ENCODE measurements around the gene KDF1. TPM values are rescaled to one million over a fixed set of nuclear protein-coding genes. Genes with fewer than 3 reads are reported as not detected.
A peak's percentile ranks its signal among the peaks of the same experiment; 100 is the strongest.

KDF1 gene
- total and polyA plus RNA-seq, 2 of the 13 experiments (the other 11 are each of a cell fraction or from before 2014, with no cell fraction given): 1.9 to 4.9 TPM

GRCh38 chr1:26900001-26900814 lies 60.1 kb downstream of the KDF1 start, which contains the start of gene GPATCH3 (continued):
- TF ChIP-seq DPF2 (CRISPR knock-in tag; IDR thresholded peaks at IDR 0.05; ENCODE audit: borderline replicate concordance, low read depth) (no peak), PCBP2 (optimal IDR thresholded peaks at IDR 0.05; ENCODE audit: low read depth, low read length, poor library complexity, severe bottlenecking) (no peak), POLR2AphosphoS5 (IDR thresholded peaks at IDR 0.05; ENCODE audit: low read depth, low read length) (peak; percentile 95), ZBTB49 (CRISPR knock-in tag; IDR thresholded peaks at IDR 0.05; ENCODE audit: borderline replicate concordance) (peak; percentile 51; the same call in 1 of the 2 replicates), SALL1 (CRISPR knock-in tag; IDR thresholded peaks at IDR 0.05) (peak; percentile 89), ATF7 (IDR thresholded peaks at IDR 0.05) (no peak), ATF7 (CRISPR knock-in tag; IDR thresholded peaks at IDR 0.05) (no peak), ZNF772 (CRISPR knock-in tag; IDR thresholded peaks at IDR 0.05) (peak; percentile 95), ZNF350 (CRISPR knock-in tag; IDR thresholded peaks at IDR 0.05; ENCODE audit: borderline replicate concordance, low read depth) (no peak; the same call in 1 of the 2 replicates), NR2F6 (IDR thresholded peaks at IDR 0.05) (no peak), NR2F6 (CRISPR knock-in tag; IDR thresholded peaks at IDR 0.05) (peak; percentile 39; the same call in 1 of the 2 replicates), ATF1 (CRISPR knock-in tag; IDR thresholded peaks at IDR 0.05) (peak; percentile 60; the same call in 1 of the 2 replicates), MLX (CRISPR knock-in tag; IDR thresholded peaks at IDR 0.05) (peak; percentile 63; the same call in 1 of the 2 replicates), ZNF430 (CRISPR knock-in tag; IDR thresholded peaks at IDR 0.05) (peak; percentile 39; the same call in 1 of the 2 replicates), NR3C1 (CRISPR knock-in tag; IDR thresholded peaks at IDR 0.05) (no peak), HNF4A (CRISPR knock-in tag; IDR thresholded peaks at IDR 0.05) (peak; percentile 3; the same call in 1 of the 2 replicates), NAIF1 (CRISPR knock-in tag; IDR thresholded peaks at IDR 0.05; ENCODE audit: borderline replicate concordance) (peak; percentile 34; the same call in 1 of the 2 replicates), AHDC1 (CRISPR knock-in tag; IDR thresholded peaks at IDR 0.05; ENCODE audit: borderline replicate concordance) (peak; percentile 37; the same call in 1 of the 2 replicates), MBD4 (IDR thresholded peaks at IDR 0.05; ENCODE audit: borderline replicate concordance, low read length) (no peak), ZNF761 (CRISPR knock-in tag; conservative IDR thresholded peaks at IDR 0.05) (peak; percentile 83), ZBTB20 (CRISPR knock-in tag; IDR thresholded peaks at IDR 0.05; ENCODE audit: borderline replicate concordance, low read depth) (0 out of 2 replicates have a peak, but pooled peaks have one; percentile 5)
